ENCODE data around the gene MAGI2. TPM values are rescaled to one million over a fixed set of nuclear protein-coding genes. Genes with fewer than 3 reads are reported as not detected.

MAGI2 gene
- total RNA-seq, 2 experiments from 2014 or later: 0.03 to 0.17 TPM

DNA sequence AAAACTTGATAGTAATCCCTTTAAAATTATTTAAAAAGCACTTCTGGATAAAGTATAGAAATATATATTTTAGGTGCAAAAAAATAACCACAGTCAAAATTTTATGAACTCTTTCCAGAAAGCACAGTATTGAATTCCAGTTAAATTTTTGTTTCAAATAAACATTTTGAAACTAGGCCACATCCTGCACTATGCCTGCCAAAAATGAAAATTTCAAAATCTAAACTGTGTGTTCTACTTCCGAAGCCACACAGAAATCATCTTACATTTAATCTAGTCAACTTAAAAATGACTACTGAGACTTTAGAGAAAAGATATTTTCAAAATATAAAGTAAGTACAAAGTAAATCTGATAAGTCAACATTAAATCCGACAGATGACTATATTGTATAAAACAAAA, 50.0 kb downstream of the MAGI2 start:
- Histone ChIP-seq H4K20me1 (ENCODE audit: insufficient read depth, low read length) (no peaks in the 10 kb centered on the region), H3K79me2 (ENCODE audit: insufficient read depth, low read depth, low read length) (no peaks in the 10 kb centered on the region), H3K27ac (ENCODE audit: low read depth, low read length, poor library complexity, severe bottlenecking) (no peak overlapping the region), H3K4me3 (ENCODE audit: low read depth, low read length, poor library complexity, severe bottlenecking) (no peak overlapping the region), H3K4me1 (ENCODE audit: insufficient read depth, low read length, poor library complexity, severe bottlenecking) (no peaks in the 10 kb centered on the region), H3K4me2 (ENCODE audit: low read length) (no peak overlapping the region), H3K9me2 (ENCODE audit: insufficient read depth, low read length) (no peaks in the 10 kb centered on the region), H3K36me3 (ENCODE audit: insufficient read depth, low read length) (no peaks in the 10 kb centered on the region), H2AFZ (ENCODE audit: low read length) (no peak overlapping the region), H3K9me3 (ENCODE audit: low read length) (no peaks in the 10 kb centered on the region)
- TF ChIP-seq, protein P1, sequence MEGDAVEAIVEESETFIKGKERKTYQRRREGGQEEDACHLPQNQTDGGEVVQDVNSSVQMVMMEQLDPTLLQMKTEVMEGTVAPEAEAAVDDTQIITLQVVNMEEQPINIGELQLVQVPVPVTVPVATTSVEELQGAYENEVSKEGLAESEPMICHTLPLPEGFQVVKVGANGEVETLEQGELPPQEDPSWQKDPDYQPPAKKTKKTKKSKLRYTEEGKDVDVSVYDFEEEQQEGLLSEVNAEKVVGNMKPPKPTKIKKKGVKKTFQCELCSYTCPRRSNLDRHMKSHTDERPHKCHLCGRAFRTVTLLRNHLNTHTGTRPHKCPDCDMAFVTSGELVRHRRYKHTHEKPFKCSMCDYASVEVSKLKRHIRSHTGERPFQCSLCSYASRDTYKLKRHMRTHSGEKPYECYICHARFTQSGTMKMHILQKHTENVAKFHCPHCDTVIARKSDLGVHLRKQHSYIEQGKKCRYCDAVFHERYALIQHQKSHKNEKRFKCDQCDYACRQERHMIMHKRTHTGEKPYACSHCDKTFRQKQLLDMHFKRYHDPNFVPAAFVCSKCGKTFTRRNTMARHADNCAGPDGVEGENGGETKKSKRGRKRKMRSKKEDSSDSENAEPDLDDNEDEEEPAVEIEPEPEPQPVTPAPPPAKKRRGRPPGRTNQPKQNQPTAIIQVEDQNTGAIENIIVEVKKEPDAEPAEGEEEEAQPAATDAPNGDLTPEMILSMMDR (conservative IDR thresholded peaks at IDR 0.05; ENCODE audit: low read length): no peak
- TF ChIP-seq EZH2phosphoT487 (IDR thresholded peaks at IDR 0.05; ENCODE audit: borderline replicate concordance, low read depth, low read length): no peak
- intact Hi-C loops (cut with micrococcal nuclease; ENCODE audit: unreplicated experiment): no loop called here
- POLR2A ChIA-PET: no interaction called here
- CTCF ChIA-PET (ENCODE audit: unreplicated experiment): no interaction called here
- BruUV-seq (replicated peaks): no TSS peak
- no peak for DNase-seq (ENCODE audit: low spot score)

DNA sequence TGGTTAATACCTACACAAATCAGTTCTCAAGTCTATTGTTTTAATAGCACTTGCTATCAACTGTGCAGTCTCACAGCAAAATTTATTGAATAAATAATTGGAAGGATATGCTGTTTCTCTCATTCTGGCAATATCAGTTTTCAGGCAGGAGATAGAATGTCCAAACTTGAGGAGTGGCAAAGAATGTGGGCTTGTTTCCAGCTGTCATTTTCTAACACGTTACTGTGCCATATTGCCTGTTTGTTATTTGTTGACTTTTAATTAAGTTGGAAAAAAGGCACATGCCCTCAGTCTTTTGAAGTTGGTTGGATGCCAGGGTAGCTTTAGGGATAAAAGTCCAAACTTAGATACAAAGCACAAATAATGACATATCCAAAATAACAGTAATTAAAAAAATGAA, 52.2 kb downstream of the MAGI2 start:
- CTCF ChIA-PET (ENCODE audit: unreplicated experiment): no interaction called here
- intact Hi-C loops (cut with micrococcal nuclease; ENCODE audit: unreplicated experiment): no loop called here
- H3K4me1 ChIP-seq (ENCODE audit: insufficient read depth, low read length, poor library complexity, severe bottlenecking): no peaks in the 10 kb centered on the region
- TF ChIP-seq, protein P1 (conservative IDR thresholded peaks at IDR 0.05; ENCODE audit: low read length): no peak
- no peak for TF ChIP-seq EZH2phosphoT487 (IDR thresholded peaks at IDR 0.05; ENCODE audit: borderline replicate concordance, low read depth, low read length)
- no peak overlapping the region for H3K4me3 ChIP-seq (ENCODE audit: low read depth, low read length, poor library complexity, severe bottlenecking)
- no peaks in the 10 kb centered on the region for H3K36me3 ChIP-seq (ENCODE audit: insufficient read depth, low read length)
- H4K20me1 ChIP-seq (ENCODE audit: insufficient read depth, low read length): no peaks in the 10 kb centered on the region
- H3K4me2 ChIP-seq (ENCODE audit: low read length): no peak overlapping the region
- DNase-seq (ENCODE audit: low spot score): no peak
- POLR2A ChIA-PET: interaction anchor here (0.5 to 1.4 kb wide), 2 partner anchors 11 to 76 kb away, joined by 3 to 4 read pairs; no protein-coding TSS in a partner anchor
- H2AFZ ChIP-seq (ENCODE audit: low read length): no peak overlapping the region
- BruUV-seq (replicated peaks): no TSS peak
- H3K9me2 ChIP-seq (ENCODE audit: insufficient read depth, low read length): no peaks in the 10 kb centered on the region
- H3K9me3 ChIP-seq (ENCODE audit: low read length): no peaks in the 10 kb centered on the region
- H3K27ac ChIP-seq (ENCODE audit: low read depth, low read length, poor library complexity, severe bottlenecking): no peak overlapping the region
- no peaks in the 10 kb centered on the region for H3K79me2 ChIP-seq (ENCODE audit: insufficient read depth, low read depth, low read length)

DNA sequence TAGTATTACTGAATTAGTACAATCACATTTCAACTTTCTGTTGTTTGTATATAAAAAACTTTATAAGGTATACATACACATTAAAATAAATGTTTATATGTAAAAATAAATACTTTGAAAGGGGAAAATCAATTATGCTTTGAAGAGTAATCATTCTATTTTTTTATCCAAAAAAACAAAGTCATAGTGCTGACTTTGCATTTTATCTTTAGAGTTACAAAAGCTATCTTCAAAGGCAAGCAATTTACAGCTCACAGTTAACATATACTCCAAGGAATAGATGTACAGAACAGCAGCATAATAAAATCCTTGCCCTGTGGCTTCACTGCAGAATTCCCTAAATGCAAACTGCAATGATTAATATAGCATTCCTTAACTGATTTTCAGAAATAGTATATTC, 53.2 kb downstream of the MAGI2 start:
- intact Hi-C loops (cut with micrococcal nuclease; ENCODE audit: unreplicated experiment): no loop called here
- Histone ChIP-seq H3K4me2 (ENCODE audit: low read length) (no peak overlapping the region), H3K27ac (ENCODE audit: low read depth, low read length, poor library complexity, severe bottlenecking) (no peak overlapping the region), H3K9me3 (ENCODE audit: low read length) (no peaks in the 10 kb centered on the region), H3K4me1 (ENCODE audit: insufficient read depth, low read length, poor library complexity, severe bottlenecking) (no peaks in the 10 kb centered on the region), H3K4me3 (ENCODE audit: low read depth, low read length, poor library complexity, severe bottlenecking) (no peak overlapping the region), H3K36me3 (ENCODE audit: insufficient read depth, low read length) (no peaks in the 10 kb centered on the region), H3K79me2 (ENCODE audit: insufficient read depth, low read depth, low read length) (no peaks in the 10 kb centered on the region), H4K20me1 (ENCODE audit: insufficient read depth, low read length) (no peaks in the 10 kb centered on the region), H3K9me2 (ENCODE audit: insufficient read depth, low read length) (no peaks in the 10 kb centered on the region), H2AFZ (ENCODE audit: low read length) (no peak overlapping the region)
- CTCF ChIA-PET (ENCODE audit: unreplicated experiment): no interaction called here
- DNase-seq (ENCODE audit: low spot score): no peak
- BruUV-seq (replicated peaks): no TSS peak
- POLR2A ChIA-PET: interaction anchor here (1.4 kb wide), 1 partner anchor 12 kb away, joined by 4 read pairs; no protein-coding TSS in a partner anchor
- TF ChIP-seq, protein P1 (conservative IDR thresholded peaks at IDR 0.05; ENCODE audit: low read length): no peak
- TF ChIP-seq EZH2phosphoT487 (IDR thresholded peaks at IDR 0.05; ENCODE audit: borderline replicate concordance, low read depth, low read length): no peak
